Vagina (tissue), 2 donors: ENCODE data around the gene ACTR3C.
"Not testable (repeated sequence)": the region's sequence is repeated elsewhere in the genome, so short reads cannot be mapped to it uniquely, and the experiment has no call there.

ENCODE experiments used
- CTCF ChIP-seq, 3 experiments: fragments of 450-650 bp in 2 of 3; fragments of 200-600 bp in 1 of 3; sonication (generic) in 1 of 3; IDR thresholded peaks; one replicate each; pipeline ENCODE4 v1.5.1; 2017 to 2019; ENCODE audit warnings: antibody characterized with exemption in 3 of 3, mild to moderate bottlenecking in 2 of 3, moderate library complexity in 2 of 3
- POLR2A ChIP-seq, 2 donors: fragments of 450-650 bp; IDR thresholded peaks; one replicate each; pipeline ENCODE4 v1.6.1; 2017; ENCODE audit warnings: antibody characterized with exemption in 2 of 2, mild to moderate bottlenecking in 2 of 2, moderate library complexity in 2 of 2

- TF ChIP-seq CTCF, POLR2A (IDR thresholded peaks at IDR 0.05): not testable (repeated sequence)
Observed at GRCh38 chr7:150283111-150283510, 40.2 kb downstream of the ACTR3C start.
